ENCODE results near the gene MLC1.

The MLC1 gene

DNA sequence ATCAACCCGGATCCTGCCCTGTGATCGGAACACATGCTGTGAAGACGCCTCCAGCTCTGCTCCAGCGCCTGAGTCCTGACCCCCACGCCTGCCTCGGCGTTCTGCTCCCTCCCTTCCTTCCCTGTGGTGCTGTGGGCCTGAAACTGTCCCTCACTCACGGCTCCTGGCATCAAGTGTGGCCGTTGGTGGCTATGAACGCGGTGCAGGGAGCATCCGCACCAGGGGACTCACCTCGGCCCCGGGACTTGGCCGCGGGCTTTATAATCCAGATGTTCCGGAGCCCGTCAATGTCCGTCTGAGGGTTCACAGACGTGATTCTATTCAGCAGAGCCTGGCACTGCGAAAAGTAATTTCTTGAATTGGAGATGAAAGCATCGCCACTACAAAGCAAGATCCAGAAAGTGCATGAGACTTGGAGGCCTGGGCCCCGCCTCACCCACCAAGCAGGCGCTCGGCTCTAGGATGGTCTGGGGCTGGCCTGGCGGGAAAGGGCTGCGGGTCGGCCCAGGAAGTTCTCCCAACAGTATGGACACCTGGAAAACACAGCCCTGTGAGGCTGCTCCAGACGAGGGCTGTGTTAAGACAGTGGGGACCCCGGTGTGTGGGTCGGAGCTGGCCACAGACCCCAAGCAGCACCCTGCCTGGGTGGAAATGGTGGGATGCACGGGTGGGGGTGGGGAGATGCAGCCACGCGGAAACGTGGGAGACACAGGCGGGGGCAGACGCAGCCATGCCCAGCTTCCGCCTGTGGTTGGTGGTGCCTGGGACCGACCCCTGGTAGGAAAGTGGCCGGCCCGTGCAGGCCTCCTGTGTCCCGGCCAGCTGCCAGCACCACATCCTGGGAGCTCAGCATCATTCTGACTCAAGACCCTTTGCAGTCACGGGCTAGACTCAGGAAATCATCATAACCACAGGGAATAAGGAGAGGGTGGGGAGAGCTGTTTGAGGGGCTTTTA lies 50.8 kb downstream of the MLC1 start:
- FAIRE-seq: no peak

- FAIRE-seq: no peak
Measured at GRCh38 chr22:50032941-50033601, 52.2 kb downstream of the MLC1 start.

DNA sequence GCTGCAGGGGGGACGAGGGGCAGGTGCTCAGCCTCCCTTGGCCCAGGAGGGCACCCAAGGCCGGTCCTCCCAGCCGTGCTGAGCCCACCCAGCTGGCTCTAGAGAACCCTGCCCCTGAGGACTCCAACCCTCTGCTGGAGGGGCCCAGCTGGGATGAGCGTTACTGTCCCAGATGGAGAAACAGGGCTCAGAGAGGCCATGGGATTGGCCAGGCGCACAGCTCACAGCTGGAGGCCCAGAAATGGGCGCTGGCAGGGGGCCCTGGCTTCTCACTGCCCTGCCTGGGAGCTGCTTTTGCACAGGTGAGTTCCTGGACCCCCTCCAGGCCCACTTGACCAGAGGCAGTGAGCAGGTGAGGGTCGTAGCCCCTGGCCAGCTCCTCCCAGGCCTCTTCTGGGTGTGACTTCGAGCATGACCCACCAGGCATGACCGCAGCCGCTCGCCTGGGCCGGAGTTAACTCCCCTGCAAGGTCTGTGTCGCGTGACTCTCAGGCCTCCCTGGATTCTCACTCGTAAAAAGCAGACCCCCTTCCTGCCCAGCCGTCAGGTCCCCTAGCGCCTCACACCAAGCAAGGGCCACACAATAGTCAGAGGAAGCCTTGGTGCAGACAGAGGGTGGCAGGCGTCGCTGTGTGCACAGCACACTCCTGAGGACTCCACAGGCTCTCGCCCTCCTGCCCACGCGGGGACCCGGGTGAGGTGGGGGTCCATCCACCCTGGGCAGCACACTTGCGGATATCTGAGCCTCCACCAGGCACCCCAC lies 52.9 kb downstream of the MLC1 start:
- no peak for FAIRE-seq

- no peak for FAIRE-seq
Measured at GRCh38 chr22:50031189-50032091, 53.8 kb downstream of the MLC1 start.

- no peak for FAIRE-seq
Measured at GRCh38 chr22:50030297-50031188, 54.7 kb downstream of the MLC1 start.

GRCh38 chr22:50027639-50028537 lies 57.3 kb downstream of the MLC1 start:
- no peak for FAIRE-seq

DNA sequence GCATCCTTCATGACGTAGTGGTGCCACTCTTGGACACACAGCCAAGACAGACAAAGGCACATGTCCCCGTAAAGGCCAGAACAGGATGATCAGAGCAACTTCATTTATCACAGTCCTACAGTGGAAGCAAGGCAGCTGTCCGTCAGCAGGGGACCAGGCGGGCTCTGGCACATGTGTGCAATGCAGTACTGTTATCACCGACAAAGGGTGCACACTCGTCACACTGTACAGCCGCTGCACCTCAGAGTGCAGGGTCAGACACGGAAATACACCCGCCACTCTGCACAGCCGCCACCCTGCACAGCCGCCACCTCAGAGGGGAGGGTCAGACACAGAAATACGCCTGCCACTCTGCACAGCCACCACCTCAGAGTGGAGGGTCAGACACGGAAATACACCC lies 59.2 kb downstream of the MLC1 start:
- no peak for FAIRE-seq

GRCh38 chr22:50022171-50022819 lies 62.9 kb downstream of the MLC1 start:
- no peak for FAIRE-seq

DNA sequence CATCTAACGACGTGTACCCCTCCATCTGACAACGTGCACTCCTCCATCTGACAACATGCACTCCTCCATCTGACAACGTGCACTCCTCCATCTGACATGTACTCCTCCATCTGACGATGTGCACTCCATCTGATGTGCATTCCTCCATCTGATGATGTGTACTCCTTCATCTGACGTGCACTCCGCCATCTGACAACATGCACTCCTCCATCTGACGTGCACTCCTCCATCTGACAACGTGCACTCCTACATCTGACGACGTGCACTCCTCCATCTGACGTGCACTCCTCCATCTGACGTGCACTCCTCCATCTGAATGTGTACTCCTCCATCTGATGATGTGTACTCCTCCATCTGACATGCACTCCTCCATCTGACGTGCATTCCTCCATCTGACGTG lies 64.6 kb downstream of the MLC1 start:
- no peak for FAIRE-seq

DNA sequence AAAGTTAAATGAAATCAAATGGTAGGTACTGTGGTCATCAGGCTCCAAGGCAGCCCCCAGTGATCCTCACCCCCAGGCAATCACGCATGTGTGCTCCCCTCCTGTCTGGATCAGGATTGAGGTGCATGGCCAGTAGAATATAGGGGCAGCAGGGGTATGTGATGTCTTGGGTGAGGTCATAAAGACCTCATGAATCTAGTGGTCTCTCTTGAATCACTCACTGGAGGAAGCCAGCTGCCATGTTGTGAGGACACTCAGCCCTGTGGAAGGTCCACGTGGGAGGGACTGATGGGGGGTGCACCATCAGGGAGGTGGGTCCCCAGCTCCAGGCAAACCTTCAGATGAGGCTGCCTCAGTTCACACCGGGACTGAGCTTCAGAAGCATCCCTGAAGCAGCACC lies 65.9 kb downstream of the MLC1 start:
- FAIRE-seq: no peak

DNA sequence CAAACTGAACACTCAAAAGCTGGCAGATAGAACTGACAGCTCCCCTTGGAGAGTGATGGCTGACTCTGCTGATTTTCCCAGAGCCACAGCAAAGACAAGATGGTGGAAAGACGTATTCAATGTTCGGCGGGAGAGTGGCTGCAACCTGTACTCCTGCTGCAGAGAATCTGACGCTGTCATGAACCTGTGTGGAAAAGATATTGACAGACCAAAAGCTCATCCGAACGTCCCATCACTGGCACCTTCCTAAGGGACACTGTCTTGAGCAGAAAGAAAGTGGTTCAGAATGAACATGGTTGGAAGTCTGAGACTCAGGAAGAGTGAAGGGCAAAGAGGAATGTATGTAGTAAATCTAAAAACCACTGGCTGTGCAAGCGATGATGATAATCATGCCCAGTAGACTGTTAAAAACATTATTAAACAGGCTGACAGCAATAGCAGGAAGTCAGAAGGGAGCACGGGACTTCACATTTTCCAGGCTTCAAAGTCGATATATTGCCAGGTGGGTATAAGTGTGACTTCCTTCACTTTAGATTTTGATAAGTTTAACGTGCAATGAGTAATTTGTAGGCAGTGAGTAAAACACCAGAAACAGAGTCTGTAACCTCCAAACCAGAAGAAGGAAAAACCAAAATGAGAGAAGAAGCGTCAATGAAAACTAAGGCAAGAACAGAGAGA lies 66.5 kb downstream of the MLC1 start:
- FAIRE-seq: no peak

- no peak for FAIRE-seq
Measured at GRCh38 chr22:50017701-50018224, 67.5 kb downstream of the MLC1 start.

DNA sequence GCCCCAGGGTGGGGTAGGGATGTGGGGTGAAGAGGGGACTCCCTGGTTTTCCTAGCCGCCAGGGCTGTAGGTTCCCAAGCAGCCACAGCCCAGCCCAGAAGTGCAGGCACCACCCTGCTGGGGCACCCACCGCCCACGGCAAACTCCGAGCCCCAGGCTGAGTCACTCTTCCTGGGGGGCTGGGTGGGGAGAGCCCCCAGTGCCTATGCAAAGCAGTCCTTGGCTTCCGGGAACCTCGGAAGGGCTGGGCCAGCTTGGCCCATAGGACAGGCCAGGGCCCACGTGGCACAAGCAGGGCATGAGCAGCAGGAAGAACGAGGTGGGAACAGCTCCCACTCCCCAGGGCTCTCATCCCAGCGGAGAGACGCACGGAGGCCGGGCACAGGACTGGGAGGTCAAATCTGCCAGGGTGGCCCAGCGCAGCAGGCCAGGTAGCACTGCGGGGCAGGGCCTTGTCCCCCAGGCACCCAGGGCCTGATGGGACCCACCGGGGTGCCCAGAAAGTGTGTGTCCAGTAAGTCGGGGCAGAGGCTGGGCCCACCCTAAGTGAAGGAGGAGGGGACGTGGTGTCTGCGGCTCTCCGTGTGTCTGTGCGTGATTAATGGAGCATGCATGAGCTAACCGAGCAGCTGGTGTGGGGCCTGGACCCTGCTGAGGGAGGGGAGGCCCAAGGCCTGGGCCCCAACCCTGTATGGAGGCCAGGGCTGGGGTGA lies 68.1 kb downstream of the MLC1 start:
- FAIRE-seq: no peak

DNA sequence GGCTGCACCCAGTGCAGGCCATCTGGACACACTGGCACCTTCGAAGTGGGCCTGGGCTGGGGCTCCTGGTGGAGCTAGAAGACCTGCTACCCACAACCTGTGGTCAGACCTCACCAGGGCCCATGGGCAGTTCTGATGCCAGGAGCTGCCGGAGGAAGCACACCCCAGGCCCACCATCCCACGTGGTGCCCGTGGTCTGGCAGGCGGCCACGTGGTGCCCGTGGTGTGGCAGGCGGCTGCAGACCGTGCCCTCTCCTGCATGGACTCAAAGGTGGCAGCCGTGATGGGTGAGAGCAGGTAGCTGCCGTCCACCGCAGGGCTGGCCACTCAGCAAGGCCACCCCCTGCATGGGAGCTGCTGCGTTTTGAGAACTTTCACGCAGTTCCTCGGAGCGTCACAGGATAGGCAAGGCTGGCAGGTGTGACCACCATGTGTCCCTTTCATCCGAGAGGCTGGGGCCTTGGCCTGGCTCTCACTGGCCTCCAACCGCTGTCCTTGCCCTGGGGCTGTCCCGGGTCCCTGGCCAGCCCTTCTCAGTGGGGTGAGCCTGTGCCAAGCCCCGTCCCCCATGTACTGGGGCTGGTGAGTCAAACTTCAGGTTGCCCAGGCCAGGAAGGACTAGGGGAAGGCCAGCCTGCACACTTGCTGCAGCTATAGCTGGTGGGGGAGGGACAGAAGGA lies 68.8 kb downstream of the MLC1 start:
- FAIRE-seq: no peak

DNA sequence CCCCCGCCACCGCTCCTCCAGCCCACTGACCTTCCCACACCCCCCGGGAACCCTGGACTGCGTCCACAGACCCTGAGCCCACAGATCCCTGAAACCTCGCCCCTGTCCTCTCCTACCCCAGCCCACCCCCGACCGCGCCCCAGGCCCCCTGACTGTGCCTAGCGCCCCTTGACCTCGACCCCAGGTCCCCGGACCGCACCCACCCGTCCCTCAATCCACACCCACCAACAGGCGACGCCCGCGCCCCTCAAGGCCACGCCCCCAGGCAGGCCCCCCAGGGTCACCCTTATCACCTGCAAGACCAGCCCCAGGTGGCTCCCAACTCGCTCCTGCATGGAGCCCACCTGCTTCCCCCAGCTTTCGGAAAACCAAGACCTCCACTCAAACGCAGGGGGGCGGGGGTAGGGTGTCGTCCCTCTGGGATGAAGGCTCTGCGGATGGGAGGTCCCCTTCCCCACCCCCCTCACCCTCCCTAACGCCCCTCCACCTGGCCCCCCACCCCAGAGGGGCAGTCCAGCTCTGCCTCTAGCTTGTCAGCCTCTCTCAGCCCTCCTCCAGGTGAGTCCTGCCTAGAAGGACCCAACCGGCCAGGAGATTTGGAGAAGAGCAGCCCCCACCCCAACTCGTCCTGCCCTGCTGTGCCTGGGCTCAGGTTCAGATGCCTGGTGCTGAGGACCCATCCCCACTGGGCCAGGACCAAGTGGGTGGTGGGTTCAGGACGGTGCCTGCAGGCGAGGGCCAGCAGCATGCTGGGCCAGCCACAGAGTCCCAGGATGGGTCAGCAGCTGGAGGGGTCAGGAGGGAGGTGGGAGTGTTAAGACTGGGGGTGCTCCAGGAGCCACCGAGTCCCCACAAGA lies 69.5 kb downstream of the MLC1 start:
- FAIRE-seq: no peak

DNA sequence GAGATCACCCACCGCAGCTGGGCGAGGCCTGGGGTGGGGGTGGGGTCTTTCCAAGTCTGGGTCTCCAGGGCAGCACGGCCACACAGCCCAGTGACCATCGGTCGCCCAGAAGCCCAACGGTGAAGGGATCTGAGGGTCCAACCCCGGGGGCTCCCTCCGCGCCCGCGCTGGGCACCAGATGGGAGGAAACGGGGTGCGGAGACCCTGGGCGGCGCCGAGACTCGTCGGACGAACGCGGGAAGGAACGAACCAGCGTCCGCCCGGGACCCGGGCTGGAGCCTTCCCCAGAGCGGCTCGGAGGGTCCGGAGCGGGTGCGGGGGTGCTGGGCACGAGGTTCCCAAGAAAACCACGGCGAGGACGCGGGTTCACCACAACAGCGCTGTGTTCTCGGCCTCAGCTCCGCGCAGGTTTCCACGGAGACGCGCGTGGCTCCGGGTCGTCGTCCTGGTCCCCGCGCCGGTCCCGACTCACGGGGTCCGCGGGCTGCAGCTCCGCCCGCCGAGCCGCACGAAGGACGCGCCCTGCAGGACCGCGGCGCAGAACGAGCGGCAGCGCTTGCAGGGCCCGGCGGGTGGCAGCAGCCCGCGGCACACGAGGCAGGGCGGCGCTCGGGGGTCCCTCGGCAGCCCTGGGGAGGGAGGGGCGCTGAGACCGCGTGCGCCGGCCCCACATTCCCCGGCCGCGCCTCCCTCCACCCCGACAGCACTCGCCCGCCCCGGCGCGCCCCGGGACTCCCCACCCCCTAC lies 70.4 kb downstream of the MLC1 start:
- FAIRE-seq: no peak

Measured in endometrium (tissue), 2 donors.